ENCODE data around the gene SDC1.

SDC1 gene

GRCh38 chr2:20203072-20203471 lies 21.9 kb downstream of the SDC1 start:
- DNase-seq (ENCODE audit: low spot score): no peak
- TF ChIP-seq CTCF (IDR thresholded peaks at IDR 0.05; ENCODE audit: extremely low read depth, insufficient read depth, missing control alignments): no peak
- in situ Hi-C loops (cut with MboI; ENCODE audit: low pct_unique_long_range_greater_than_20kb, low sequenced_read_pairs, unreplicated experiment): no loop called here

- in situ Hi-C loops (cut with MboI; ENCODE audit: low pct_unique_long_range_greater_than_20kb, low sequenced_read_pairs, unreplicated experiment): no loop called here
- DNase-seq (ENCODE audit: low spot score): no peak
- no peak for TF ChIP-seq CTCF (IDR thresholded peaks at IDR 0.05; ENCODE audit: extremely low read depth, insufficient read depth, missing control alignments)
Measured at GRCh38 chr2:20201671-20202070, 23.3 kb downstream of the SDC1 start.

- in situ Hi-C loops (cut with MboI; ENCODE audit: low pct_unique_long_range_greater_than_20kb, low sequenced_read_pairs, unreplicated experiment): no loop called here
Measured at GRCh38 chr2:20200697-20201555, 24.0 kb downstream of the SDC1 start.

GRCh38 chr2:20199633-20200270 lies 25.2 kb downstream of the SDC1 start:
- in situ Hi-C loops (cut with MboI; ENCODE audit: low pct_unique_long_range_greater_than_20kb, low sequenced_read_pairs, unreplicated experiment): no loop called here
- DNase-seq (ENCODE audit: low spot score): no peak
- TF ChIP-seq CTCF (IDR thresholded peaks at IDR 0.05; ENCODE audit: extremely low read depth, insufficient read depth, missing control alignments): no peak

More at GRCh38 chr2:20200697-20201555, 24.0 kb downstream of the SDC1 start:
- TF ChIP-seq CTCF (IDR thresholded peaks at IDR 0.05; ENCODE audit: extremely low read depth, insufficient read depth, missing control alignments): no peak
- DNase-seq (ENCODE audit: low spot score): no peak

- in situ Hi-C loops (cut with MboI; ENCODE audit: low pct_unique_long_range_greater_than_20kb, low sequenced_read_pairs, unreplicated experiment): no loop called here
- no peak for DNase-seq (ENCODE audit: low spot score)
- no peak for TF ChIP-seq CTCF (IDR thresholded peaks at IDR 0.05; ENCODE audit: extremely low read depth, insufficient read depth, missing control alignments)
Measured at GRCh38 chr2:20198796-20199632, 25.9 kb downstream of the SDC1 start.

GRCh38 chr2:20198001-20198400 lies 26.9 kb downstream of the SDC1 start:
- no peak for DNase-seq (ENCODE audit: low spot score)
- in situ Hi-C loops (cut with MboI; ENCODE audit: low pct_unique_long_range_greater_than_20kb, low sequenced_read_pairs, unreplicated experiment): no loop called here
- no peak for TF ChIP-seq CTCF (IDR thresholded peaks at IDR 0.05; ENCODE audit: extremely low read depth, insufficient read depth, missing control alignments)
